GM18868 (cell line): ENCODE data around the gene AKAP13.
A peak's percentile ranks its signal among the peaks of the same experiment; 100 is the strongest.

Source experiments
- ATAC-seq: cut with Tn5 transposase; IDR thresholded peaks from one replicate; pipeline ENCODE4 v1.9.1; 2021; ENCODE audit warnings: mild to moderate bottlenecking, moderate library complexity; ENCODE audit not compliant: unreplicated experiment

Gene AKAP13

DNA sequence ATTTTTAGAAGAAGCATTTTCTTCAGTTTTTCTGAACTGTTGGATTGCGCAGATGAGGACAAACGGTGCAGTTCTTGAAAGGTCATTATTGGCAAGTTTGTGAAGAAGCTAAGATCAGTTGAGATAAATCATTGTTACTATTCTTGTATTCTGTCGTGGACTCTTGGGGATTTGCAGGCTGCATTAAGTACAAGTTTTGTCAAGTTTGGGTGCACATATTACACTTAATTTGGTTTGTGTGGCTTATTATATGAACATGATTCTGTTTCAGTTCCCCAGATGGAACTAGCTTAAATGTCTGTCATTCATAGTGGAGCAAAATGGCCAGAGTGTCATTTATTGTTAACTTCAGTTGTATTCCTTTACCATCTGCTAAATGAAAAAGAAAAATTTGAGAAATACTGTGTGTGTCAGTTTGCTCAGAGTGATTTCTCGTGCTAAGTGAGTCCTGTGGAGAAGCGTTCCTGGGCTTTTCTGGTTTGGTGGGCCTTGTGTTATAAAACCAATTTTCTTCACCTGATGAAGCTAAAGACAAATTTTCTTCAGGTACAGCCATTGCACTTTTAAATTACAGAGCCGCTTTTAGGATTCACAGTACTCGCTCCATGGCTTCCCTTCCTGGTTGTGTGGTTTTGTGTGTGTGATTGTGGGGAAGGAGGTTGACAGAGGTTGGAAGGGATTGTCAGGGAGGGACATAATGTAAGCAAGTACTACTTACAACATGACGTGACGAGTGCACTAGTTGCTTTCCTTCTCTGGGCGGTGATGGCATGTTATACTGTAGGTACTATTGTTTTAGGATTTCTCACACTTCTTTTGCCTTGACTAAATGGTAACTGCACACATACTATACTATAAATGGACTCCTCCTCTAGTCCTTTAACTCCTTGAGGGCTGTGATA lies 1.7 kb downstream of the AKAP13 start:
- ATAC-seq: no peak

DNA sequence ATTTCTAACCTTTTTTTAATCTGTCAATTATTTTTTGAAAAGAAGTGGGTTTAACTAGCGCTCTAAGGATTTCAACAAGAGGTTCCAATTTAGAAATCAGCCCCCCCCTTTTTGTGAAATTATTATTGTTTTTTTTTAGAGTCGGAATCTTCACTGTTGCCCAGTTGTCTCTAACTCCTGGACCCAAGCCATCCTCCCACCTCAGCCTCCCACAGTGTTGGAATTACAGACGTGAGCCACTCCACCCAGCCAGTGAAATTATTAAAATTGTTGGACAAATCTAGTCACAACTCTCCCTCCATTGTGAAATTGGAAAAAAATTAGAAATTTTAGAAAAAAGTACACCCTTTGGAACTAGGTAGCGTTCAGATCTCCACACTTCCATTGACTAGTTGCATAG lies 2.5 kb downstream of the AKAP13 start:
- no peak for ATAC-seq

DNA sequence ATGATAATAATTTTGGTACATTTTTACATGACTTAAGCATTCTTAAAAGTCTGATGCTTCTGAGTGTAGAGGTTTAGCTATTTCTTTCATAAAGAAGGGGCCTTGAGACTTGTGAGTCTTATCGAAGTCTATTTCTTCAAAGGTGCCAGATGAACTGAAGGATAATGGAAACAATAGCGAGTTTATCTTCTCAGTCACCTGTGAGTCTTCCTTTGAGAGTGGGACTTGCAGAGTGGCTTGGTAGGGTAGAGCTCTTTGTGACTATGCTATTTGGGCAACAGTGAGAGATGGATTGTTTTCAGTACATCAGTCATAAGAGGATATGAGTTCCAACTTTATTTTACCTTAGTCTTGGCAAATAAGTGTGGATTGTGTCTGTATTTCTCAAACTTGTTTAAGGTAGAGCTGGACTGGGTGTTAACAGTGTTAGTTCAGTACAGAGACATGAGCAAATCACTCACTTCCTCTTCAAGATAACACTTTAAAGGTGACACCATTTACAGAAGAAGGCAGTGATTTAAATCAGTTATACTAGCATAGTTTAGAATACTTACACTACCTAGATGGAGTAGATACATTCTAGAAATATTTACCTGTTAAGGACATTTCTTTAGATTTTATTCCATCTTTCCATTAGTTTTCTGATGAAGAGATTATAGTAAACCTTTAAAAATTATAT lies 3.2 kb downstream of the AKAP13 start:
- no peak for ATAC-seq

DNA sequence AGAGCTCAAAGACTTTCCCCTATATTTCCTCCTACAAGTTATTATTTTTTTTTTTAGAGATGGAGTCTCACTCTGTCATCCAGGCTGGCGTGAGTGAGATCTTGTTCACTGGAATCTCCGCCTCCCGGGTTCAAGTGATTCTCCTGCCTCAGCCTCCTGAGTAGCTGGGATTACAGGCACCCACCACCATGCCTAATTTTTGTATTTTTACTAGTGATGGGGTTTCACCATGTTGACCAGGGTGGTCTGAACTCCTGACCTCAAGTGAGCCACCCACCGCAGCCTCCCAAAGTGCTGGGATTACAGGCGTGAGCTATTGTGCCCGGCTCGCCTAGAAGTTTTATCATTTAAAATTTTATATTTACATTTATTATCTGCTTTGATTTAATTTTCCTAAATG lies 5.9 kb downstream of the AKAP13 start:
- ATAC-seq: no peak

DNA sequence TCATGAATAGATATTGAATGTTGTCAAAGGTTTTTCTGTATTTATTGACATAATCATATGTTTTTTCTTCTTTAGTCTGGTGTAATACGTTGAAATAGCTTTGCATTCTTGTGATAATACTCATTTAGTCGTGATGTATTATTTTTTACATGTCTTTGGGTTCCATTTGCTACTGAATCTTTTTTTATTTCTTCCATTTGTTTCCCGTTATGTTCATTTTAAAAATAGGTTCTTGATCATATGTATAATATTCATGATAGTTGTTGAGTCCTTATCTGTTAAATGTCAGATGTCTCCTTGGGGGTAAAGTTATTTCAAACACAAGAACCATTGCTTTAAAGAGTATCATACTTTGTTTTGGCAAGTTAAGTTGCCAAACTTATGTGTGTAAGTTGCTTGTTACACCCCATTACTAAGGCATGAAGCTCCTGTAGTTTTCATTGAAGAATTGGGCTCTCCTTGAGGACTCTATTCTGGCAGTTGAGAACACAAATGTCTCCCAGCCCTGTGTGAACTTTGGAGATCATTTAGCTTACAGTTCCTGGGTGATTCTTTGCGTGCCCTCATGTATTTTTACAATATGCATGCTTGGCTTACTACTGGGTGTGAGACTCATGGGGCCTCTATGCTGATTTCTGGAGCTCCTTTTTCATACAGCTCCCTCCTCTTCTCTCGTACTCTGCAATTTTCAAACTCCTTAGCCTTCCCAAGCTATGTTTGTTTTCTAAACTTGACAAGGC lies 8.3 kb downstream of the AKAP13 start:
- ATAC-seq: no peak

DNA sequence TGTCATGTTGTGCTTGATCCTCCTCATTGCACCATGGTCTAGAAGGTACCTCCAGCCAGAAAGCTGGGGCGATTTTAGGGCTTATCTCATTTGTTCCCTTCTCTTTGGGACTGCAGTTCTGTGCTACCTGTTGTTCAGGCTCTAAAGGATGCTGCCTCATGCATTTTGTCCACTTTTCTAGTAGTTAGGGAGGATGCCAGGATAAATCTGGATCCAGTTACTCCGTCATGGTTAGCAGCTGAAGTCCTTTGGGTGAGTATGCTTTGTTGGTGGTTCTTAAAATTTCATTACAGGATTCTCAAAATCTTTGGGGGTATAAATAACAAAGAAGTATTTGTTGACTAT lies 8.9 kb downstream of the AKAP13 start:
- ATAC-seq: no peak

DNA sequence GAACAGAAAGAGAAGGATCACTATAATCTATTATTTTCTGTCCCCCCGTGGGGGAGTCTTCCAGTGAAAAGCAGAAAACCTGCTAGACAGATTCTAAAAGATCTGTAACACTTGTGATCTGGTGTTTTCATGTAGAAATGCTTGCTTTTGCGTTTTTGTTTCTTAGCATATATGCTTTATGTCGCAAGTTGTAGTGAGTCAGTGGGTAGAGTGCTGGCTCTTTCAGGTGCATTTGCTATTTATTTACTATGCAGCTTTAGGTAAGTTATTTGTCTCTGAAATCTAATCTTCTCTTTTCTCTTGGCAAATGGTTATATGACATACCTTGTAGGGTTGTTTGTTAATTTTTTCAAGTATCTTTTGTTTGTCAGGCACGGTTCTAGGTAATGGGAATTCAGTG lies 9.4 kb downstream of the AKAP13 start:
- ATAC-seq: no peak

DNA sequence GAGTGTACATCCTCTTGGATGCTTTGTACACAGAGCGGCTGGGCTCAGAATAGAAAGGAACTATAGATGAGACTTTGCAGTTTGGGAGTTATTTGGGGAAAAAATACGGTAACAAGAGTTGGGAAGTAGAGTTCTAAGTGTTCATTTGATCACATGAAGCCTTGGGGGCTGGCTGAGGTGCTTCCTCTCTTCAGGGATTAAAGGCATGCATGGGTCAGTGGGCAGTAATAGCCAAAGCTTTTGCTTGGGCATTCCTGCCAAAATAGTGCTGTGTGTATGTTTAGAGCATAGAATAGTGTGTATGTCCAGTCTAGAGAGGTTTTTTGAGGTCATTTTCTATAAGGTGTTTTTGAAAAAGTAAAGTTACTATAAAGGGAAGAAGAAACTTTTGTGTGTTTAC lies 12.8 kb downstream of the AKAP13 start:
- no peak for ATAC-seq

DNA sequence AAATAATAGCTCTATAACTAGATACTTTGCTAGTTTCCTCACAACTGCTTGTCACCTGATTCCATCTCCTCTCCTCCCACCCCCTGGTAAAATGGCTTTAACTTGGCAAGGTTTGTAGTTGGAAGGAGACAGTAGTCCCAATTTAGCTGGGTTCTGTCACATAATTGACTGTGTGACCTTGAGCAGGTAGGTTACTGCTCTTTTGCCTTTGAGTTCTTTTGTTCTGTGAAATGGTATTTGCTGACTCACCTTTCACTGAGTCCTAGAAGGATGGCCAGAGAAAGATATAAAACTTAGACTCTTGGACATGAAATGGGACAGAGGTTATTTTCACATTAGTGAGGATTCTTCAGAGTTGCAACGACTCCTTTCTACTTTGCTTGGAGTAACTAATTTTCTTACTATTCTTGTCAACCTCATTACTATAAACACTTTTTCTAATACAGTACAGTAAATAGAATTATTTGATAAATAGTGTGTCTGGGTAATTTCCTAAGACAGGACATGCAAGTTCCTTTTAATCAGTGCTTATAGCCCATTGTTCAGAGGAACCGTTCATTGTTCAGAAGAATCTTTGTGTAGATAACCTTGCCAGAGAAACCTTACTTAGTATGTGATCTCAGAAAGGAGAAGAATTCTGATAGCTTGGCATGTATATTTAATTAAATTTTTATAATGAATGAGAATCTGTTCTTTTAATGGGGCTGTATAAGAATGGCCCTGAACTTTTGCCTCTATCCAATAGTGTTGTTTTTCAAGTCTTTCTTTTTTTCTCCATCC lies 14.3 kb downstream of the AKAP13 start:
- no peak for ATAC-seq

DNA sequence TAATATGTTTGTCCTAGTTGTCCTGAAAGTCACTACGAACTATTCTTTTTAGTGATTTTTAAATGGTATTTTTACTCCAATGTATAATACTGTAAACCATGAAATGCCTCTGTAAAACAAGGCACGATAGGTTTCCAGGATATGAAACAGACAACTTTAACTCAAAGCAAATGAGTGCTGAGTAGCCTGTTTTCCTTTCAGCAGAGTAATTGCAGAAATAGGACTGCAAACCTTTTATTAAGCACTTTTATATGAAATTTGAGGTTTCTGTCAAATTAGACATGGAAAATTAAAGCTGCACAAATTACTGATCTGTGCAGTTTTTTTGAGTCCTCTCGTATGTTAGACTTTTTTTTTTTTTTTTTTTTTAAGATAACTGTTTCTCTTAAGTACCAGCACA lies 16.2 kb downstream of the AKAP13 start:
- ATAC-seq: no peak

DNA sequence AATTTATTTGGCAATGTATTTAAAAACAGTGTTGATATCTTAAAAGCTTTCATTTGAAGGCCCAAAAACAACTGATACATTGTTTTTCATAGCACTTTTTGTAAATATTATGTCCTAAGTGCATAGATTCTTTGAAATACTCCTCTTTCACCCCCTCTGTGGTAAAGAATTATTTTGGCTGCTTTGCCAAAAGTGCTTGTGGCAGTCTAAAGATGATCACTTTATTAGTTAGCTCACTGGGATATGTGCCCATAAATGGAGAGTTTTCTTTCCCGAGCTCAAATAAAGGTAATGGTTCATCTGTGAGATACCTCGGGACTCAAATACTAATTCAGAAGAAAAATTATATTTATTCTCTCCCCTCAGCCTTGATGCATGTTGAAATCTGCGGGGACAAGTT lies 16.7 kb downstream of the AKAP13 start:
- no peak for ATAC-seq

DNA sequence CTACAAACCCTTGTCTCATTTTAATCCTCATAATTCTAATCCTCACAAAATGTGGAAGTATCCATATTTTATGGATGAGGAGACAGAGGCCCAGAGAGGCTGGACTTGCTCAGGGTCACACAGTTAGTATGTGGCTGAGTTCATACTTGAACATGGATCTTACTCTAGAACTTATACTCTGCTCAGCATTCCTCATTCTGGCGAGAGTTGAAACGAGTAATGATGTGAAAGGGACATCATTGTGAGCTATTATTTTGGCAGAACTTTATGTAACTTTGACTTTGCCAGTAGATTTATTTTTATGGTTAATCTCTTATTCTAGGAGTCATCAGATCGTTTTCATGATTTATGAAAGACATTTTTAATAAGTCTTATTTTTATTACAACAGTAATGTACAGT lies 17.5 kb downstream of the AKAP13 start:
- no peak for ATAC-seq

DNA sequence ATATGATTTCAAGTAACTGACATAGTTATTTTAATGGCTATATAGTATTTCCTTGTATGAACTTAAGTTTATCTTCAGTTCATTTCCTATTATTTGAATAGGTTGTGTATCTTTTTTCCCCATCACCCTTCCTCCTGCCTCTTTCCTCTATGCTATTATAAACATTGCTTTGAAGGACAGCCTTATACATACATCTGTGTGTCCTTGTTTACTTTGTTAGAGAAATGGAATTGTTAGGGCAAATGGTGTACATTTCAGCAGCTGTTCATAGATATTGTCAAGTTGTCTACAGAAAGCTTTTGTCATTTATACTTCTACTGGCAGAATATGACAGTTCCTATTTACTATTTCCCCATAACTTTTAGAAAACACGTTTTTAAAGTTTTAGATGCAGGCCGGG lies 18.4 kb downstream of the AKAP13 start:
- ATAC-seq: no peak

DNA sequence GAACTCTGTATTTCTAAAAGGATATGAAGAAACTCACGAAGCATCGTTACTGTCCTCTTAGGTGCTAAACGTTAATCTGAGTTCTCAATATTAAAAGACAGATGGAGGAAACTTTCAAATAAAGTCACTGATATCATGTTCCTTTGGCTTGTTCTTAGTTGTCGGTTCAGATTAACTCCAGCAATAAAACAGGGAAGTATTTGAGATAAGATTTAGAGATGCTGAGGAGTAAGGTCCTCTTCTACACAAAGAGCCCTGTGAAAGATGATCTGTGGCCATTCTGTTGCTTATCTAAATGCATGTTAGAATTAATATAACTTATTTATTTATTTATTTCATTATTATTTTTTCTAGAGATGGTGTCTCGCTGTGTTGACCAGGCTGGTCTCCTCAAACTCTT lies 19.2 kb downstream of the AKAP13 start:
- no peak for ATAC-seq

DNA sequence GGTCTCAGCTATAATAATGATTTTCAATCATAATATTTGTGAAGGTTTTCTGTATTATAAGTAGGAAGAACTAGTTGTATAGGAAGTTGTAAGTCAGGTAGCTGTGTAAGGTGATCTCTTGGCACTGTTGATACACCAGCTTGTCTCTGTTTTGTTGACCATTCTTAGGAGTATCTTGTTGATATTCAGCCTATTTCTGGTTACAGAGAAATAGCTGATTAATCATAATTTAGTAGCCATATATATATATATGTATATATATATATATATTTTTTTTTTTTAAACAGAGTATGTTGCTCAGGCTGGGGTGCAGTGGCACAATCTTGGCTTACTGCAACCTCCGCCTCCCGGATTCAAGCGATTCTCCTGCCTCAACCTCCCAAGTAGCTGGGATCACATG lies 20.2 kb downstream of the AKAP13 start:
- ATAC-seq: no peak

DNA sequence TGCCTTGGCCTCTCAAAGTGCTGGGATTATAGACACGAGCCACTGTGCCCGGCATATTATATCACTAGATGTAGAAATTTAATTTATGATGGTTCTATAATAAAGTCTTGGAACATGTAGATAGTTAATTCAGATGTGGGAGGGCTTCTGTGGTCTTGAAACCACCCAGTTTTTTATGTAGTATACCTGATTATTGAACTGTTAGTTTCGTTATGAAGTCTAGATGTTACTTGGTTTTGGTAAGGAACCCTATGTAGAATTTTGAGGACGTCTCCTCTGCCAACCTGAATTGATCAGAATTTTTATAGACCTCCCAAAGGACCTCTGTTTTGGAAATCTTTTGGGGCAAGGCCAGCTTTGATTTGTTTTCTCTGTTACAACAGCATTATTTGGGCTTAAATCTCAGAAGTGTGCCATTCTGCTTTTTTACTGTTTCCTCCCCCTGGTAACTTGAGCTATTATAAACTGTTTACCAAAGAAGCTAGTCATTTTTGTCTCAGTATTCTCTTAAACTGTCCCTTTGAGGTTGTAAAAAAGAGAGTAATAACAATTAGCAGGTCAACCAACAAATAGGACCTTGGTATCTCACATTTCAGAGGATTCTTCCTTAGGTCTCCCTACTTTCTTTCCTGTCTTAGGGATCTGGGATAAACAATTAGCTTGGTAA lies 20.8 kb downstream of the AKAP13 start:
- ATAC-seq: peak; percentile 65

DNA sequence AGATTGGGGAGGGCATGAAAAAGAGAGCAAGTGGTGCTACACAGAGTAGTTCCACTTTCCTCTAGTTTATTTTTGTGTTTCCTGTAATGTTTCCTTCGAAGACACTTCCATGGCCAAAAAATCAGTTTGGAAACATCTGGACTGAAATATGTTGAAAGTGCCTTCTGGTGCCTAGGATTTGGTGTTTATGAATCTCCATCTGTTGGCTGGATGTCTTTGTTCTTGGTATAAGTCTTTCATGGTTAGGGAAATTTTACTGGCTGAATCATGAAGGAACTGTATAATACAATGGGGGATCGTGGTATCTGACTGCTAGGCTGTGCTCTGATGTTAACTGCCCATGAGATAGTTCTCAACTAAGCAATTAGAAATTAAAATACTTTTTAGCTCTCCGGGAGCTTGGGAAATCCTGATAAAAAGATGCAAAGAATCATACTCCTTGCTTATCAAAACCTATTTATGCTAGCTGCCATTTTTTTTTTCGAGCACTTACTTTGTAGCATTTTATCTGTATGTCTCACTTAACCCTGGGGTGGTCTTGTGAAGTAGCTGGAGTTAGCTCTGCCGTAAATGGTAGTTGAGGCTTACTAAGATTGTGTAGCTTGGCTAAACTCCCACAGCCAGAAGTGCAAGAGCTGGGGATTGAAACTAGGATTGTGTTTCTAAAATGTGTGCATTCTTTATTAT lies 21.9 kb downstream of the AKAP13 start:
- no peak for ATAC-seq

DNA sequence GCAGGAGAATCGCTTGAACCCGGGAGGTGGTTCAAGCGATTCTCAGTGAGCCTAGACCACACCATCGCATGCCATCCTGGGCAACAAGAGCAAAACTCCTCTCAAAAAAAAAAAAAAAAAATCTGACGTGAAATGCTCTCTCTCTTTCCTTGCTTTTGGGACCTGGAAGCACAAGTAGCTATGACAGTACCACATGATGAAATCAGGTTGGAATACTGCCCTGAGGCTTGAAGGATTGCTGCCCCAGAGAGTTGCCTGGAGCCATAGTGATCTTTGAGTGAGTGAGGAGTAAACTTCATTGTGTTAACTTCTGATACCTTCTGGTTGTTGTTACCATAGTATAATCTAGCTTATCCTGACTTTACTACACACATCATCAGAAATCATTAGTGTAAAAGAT lies 23.3 kb downstream of the AKAP13 start:
- no peak for ATAC-seq

DNA sequence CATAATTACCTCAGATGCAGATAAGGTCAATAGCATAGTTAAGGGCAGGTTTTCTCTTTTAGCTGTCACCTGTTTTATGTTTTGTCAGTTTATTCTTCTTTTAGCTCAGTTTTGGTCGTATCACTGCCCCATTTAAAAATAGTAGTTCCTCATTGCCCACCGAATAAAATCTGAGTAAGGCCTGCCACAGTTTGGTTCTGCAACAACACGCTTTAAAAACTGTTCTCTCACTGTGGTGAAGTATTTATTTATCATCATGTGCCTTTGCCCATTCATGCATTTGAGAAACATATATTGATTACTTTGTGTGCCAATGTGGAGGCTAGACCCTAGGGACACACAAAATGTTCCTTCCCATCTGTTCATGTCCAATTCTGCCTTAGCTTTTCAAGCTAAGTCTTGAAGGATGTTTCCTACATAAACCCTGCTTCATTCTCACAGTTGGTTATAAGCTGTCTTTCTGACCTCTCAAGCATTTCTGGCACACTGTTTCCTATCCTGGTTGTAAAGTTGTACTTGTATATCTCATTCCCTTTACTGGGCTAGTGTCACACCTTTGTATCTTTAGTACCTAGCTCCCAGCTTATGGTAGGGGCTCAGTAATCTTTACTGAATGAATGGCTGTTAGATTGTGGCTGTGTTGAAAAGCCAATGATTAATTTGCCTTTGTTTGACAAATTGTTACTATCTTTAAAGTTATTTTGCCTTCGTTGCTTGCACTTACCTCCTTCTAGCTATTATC lies 23.9 kb downstream of the AKAP13 start:
- ATAC-seq: peak; percentile 24
